ENCODE measurements around the gene PEX19. TPM values are rescaled to one million over a fixed set of nuclear protein-coding genes. Genes with fewer than 3 reads are reported as not detected.

The PEX19 gene
- total and polyA plus RNA-seq, 2 donors (not counting 1 experiment from before 2014, with no cell fraction given): 72.8 to 77.4 TPM

- no peak for TF ChIP-seq EZH2 (IDR thresholded peaks at IDR 0.05; ENCODE audit: low read length, missing control alignments)
- TF ChIP-seq, protein P1, sequence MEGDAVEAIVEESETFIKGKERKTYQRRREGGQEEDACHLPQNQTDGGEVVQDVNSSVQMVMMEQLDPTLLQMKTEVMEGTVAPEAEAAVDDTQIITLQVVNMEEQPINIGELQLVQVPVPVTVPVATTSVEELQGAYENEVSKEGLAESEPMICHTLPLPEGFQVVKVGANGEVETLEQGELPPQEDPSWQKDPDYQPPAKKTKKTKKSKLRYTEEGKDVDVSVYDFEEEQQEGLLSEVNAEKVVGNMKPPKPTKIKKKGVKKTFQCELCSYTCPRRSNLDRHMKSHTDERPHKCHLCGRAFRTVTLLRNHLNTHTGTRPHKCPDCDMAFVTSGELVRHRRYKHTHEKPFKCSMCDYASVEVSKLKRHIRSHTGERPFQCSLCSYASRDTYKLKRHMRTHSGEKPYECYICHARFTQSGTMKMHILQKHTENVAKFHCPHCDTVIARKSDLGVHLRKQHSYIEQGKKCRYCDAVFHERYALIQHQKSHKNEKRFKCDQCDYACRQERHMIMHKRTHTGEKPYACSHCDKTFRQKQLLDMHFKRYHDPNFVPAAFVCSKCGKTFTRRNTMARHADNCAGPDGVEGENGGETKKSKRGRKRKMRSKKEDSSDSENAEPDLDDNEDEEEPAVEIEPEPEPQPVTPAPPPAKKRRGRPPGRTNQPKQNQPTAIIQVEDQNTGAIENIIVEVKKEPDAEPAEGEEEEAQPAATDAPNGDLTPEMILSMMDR (conservative IDR thresholded peaks at IDR 0.05 in 1 of 2, IDR thresholded peaks at IDR 0.05 in 1 of 2; ENCODE audit: low read depth in 1 of 2, low read length in 2 of 2): no peak
- Histone ChIP-seq H3K79me2 (ENCODE audit: control insufficient read depth, insufficient read depth, low read length) (peaks cover 16% of the 10 kb centered on the region), H3K27ac (ENCODE audit: insufficient read depth, low read length) (no peak overlapping the region), H2AFZ (ENCODE audit: low read length) (no peak overlapping the region), H3K4me1 (ENCODE audit: control insufficient read depth, extremely low read depth, insufficient read depth, low read length) (peaks cover 4% of the 10 kb centered on the region), H3K4me3 (replicated peaks in 1 of 4; ENCODE audit: control extremely low read depth in 1 of 4, insufficient read depth in 1 of 4, low read depth in 3 of 4, low read length in 4 of 4) (no peak overlapping the region), H4K20me1 (ENCODE audit: control insufficient read depth, extremely low read depth, insufficient read depth, low read length) (no peaks in the 10 kb centered on the region), H3K36me3 (ENCODE audit: control insufficient read depth, insufficient read depth, low read length) (no peaks in the 10 kb centered on the region), H3K9me3 (ENCODE audit: control insufficient read depth, insufficient read depth, low read depth, low read length) (no peaks in the 10 kb centered on the region), H3K9ac (ENCODE audit: insufficient read depth, low read length) (no peak overlapping the region), H3K4me2 (ENCODE audit: extremely low read depth, insufficient read depth, low read length) (no peak overlapping the region), H3K27me3 (ENCODE audit: control insufficient read depth, insufficient read depth, low read length) (no peaks in the 10 kb centered on the region)
- DNase-seq (ENCODE audit: low read depth in 2 of 2): no peak
These were observed 20.1 kb downstream of the PEX19 start for GRCh38 chr1:160264795-160265307.

- H2AFZ ChIP-seq (ENCODE audit: low read length): peak within 1 kb of the TSS; percentile 88
- H3K9ac ChIP-seq (ENCODE audit: insufficient read depth, low read length): peak within 1 kb of the TSS; percentile 98
- peaks cover 35% of the 10 kb centered on the region for H3K79me2 ChIP-seq (ENCODE audit: control insufficient read depth, insufficient read depth, low read length)
- H3K27ac ChIP-seq (ENCODE audit: insufficient read depth, low read length): peak within 1 kb of the TSS; percentile 100
- no peaks in the 10 kb centered on the region for H3K27me3 ChIP-seq (ENCODE audit: control insufficient read depth, insufficient read depth, low read length)
- H3K4me1 ChIP-seq (ENCODE audit: control insufficient read depth, extremely low read depth, insufficient read depth, low read length): peaks cover 7% of the 10 kb centered on the region
- DNase-seq (ENCODE audit: low read depth in 2 of 2): peak; percentile 96 to 98
- H4K20me1 ChIP-seq (ENCODE audit: control insufficient read depth, extremely low read depth, insufficient read depth, low read length): no peaks in the 10 kb centered on the region
- peak within 1 kb of the TSS; percentile 86 to 100 (median 96) for H3K4me3 ChIP-seq (replicated peaks in 1 of 4; ENCODE audit: control extremely low read depth in 1 of 4, insufficient read depth in 1 of 4, low read depth in 3 of 4, low read length in 4 of 4)
- H3K4me2 ChIP-seq (ENCODE audit: extremely low read depth, insufficient read depth, low read length): peak within 1 kb of the TSS; percentile 97
- TF ChIP-seq, protein P1 (conservative IDR thresholded peaks at IDR 0.05 in 1 of 2, IDR thresholded peaks at IDR 0.05 in 1 of 2; ENCODE audit: low read depth in 1 of 2, low read length in 2 of 2): no peak
- no peak for TF ChIP-seq EZH2 (IDR thresholded peaks at IDR 0.05; ENCODE audit: low read length, missing control alignments)
- no peaks in the 10 kb centered on the region for H3K36me3 ChIP-seq (ENCODE audit: control insufficient read depth, insufficient read depth, low read length)
- no peaks in the 10 kb centered on the region for H3K9me3 ChIP-seq (ENCODE audit: control insufficient read depth, insufficient read depth, low read depth, low read length)
These were observed 22.8 kb downstream of the PEX19 start, which contains the start of gene DCAF8 for GRCh38 chr1:160261893-160262794. TSS of gene DCAF8 (minus strand) at chr1:160262549. CDS start at chr1:160244008, 18,541 bp downstream.

GRCh38 chr1:160261556-160261892, 23.4 kb downstream of the PEX19 start:
- Histone ChIP-seq H2AFZ (ENCODE audit: low read length) (peak overlapping the region; percentile 0), H4K20me1 (ENCODE audit: control insufficient read depth, extremely low read depth, insufficient read depth, low read length) (no peaks in the 10 kb centered on the region), H3K9ac (ENCODE audit: insufficient read depth, low read length) (peak overlapping the region; percentile 98), H3K27ac (ENCODE audit: insufficient read depth, low read length) (peak overlapping the region; percentile 100), H3K27me3 (ENCODE audit: control insufficient read depth, insufficient read depth, low read length) (no peaks in the 10 kb centered on the region), H3K4me1 (ENCODE audit: control insufficient read depth, extremely low read depth, insufficient read depth, low read length) (peaks cover 7% of the 10 kb centered on the region), H3K4me3 (replicated peaks in 1 of 4; ENCODE audit: control extremely low read depth in 1 of 4, insufficient read depth in 1 of 4, low read depth in 3 of 4, low read length in 4 of 4) (peak overlapping the region; percentile 86 to 100 (median 96)), H3K9me3 (ENCODE audit: control insufficient read depth, insufficient read depth, low read depth, low read length) (no peaks in the 10 kb centered on the region), H3K79me2 (ENCODE audit: control insufficient read depth, insufficient read depth, low read length) (peaks cover 35% of the 10 kb centered on the region), H3K4me2 (ENCODE audit: extremely low read depth, insufficient read depth, low read length) (peak overlapping the region; percentile 97), H3K36me3 (ENCODE audit: control insufficient read depth, insufficient read depth, low read length) (no peaks in the 10 kb centered on the region)
- peak; percentile 82 to 84 for DNase-seq (ENCODE audit: low read depth in 2 of 2)
- no peak for TF ChIP-seq EZH2 (IDR thresholded peaks at IDR 0.05; ENCODE audit: low read length, missing control alignments)
- TF ChIP-seq, protein P1 (conservative IDR thresholded peaks at IDR 0.05 in 1 of 2, IDR thresholded peaks at IDR 0.05 in 1 of 2; ENCODE audit: low read depth in 1 of 2, low read length in 2 of 2): no peak
